ENCODE results near the gene CNTNAP2.
"Not testable (repeated sequence)": the region's sequence is repeated elsewhere in the genome, so short reads cannot be mapped to it uniquely, and the experiment has no call there.

The CNTNAP2 gene

GRCh38 chr7:146242661-146243060, 126.1 kb downstream of the CNTNAP2 start:
- H3K4me3 ChIP-seq (IDR thresholded peaks at IDR 0.05; ENCODE audit: insufficient read depth, low read depth, low read length) = no peak overlapping the region
- H2AFZ ChIP-seq (ENCODE audit: low read depth) = no peak overlapping the region
- H3K4me1 ChIP-seq (ENCODE audit: low read depth, poor library complexity, severe bottlenecking) = no peaks in the 10 kb centered on the region
- no peaks in the 10 kb centered on the region for H3K79me2 ChIP-seq (ENCODE audit: insufficient read depth, low read depth)
- no peaks in the 10 kb centered on the region; the same call in 1 of the 2 replicates for H3K36me3 ChIP-seq (ENCODE audit: insufficient read depth)
- H4K20me1 ChIP-seq (ENCODE audit: insufficient read depth) = no peaks in the 10 kb centered on the region
- TF ChIP-seq CTCF (conservative IDR thresholded peaks at IDR 0.05; ENCODE audit: low read depth, low read length) = no peak
- H3K27me3 ChIP-seq (ENCODE audit: insufficient read depth, low read depth) = no peaks in the 10 kb centered on the region
- no peak overlapping the region for H3K9ac ChIP-seq
- H3K4me2 ChIP-seq = no peak overlapping the region
- H3K27ac ChIP-seq = no peak overlapping the region

- H3K27me3 ChIP-seq (ENCODE audit: insufficient read depth, low read depth); H3K4me3 ChIP-seq (IDR thresholded peaks at IDR 0.05; ENCODE audit: insufficient read depth, low read depth, low read length); H3K4me2 ChIP-seq; H3K4me1 ChIP-seq (ENCODE audit: low read depth, poor library complexity, severe bottlenecking); H3K9ac ChIP-seq; H3K27ac ChIP-seq; H4K20me1 ChIP-seq (ENCODE audit: insufficient read depth); H3K36me3 ChIP-seq (ENCODE audit: insufficient read depth); H2AFZ ChIP-seq (ENCODE audit: low read depth); H3K79me2 ChIP-seq (ENCODE audit: insufficient read depth, low read depth): not testable (repeated sequence)
Observed at GRCh38 chr7:146247991-146248390, 131.4 kb downstream of the CNTNAP2 start.

- not testable (repeated sequence) for H4K20me1 ChIP-seq (ENCODE audit: insufficient read depth); H3K9ac ChIP-seq; H3K79me2 ChIP-seq (ENCODE audit: insufficient read depth, low read depth); H3K27ac ChIP-seq; H3K4me2 ChIP-seq; H3K36me3 ChIP-seq (ENCODE audit: insufficient read depth); H2AFZ ChIP-seq (ENCODE audit: low read depth); H3K4me1 ChIP-seq (ENCODE audit: low read depth, poor library complexity, severe bottlenecking); H3K27me3 ChIP-seq (ENCODE audit: insufficient read depth, low read depth); H3K4me3 ChIP-seq (IDR thresholded peaks at IDR 0.05; ENCODE audit: insufficient read depth, low read depth, low read length)
Observed at GRCh38 chr7:146248744-146249143, 132.1 kb downstream of the CNTNAP2 start.

- TF ChIP-seq CTCF (conservative IDR thresholded peaks at IDR 0.05; ENCODE audit: low read depth, low read length) = no peak
- H3K4me3 ChIP-seq (IDR thresholded peaks at IDR 0.05; ENCODE audit: insufficient read depth, low read depth, low read length) = no peak overlapping the region
- no peaks in the 10 kb centered on the region for H3K4me1 ChIP-seq (ENCODE audit: low read depth, poor library complexity, severe bottlenecking)
- H3K36me3 ChIP-seq (ENCODE audit: insufficient read depth) = no peaks in the 10 kb centered on the region
- H3K9ac ChIP-seq = no peak overlapping the region
- H3K27ac ChIP-seq = no peak overlapping the region
- H3K79me2 ChIP-seq (ENCODE audit: insufficient read depth, low read depth) = no peaks in the 10 kb centered on the region
- H2AFZ ChIP-seq (ENCODE audit: low read depth) = no peak overlapping the region
- no peaks in the 10 kb centered on the region for H3K27me3 ChIP-seq (ENCODE audit: insufficient read depth, low read depth)
- H3K4me2 ChIP-seq = no peak overlapping the region
- H4K20me1 ChIP-seq (ENCODE audit: insufficient read depth) = no peaks in the 10 kb centered on the region
Observed at GRCh38 chr7:146249272-146249671, 132.7 kb downstream of the CNTNAP2 start.

GRCh38 chr7:146255609-146256008, 139.0 kb downstream of the CNTNAP2 start:
- no peak overlapping the region for H3K4me3 ChIP-seq (IDR thresholded peaks at IDR 0.05; ENCODE audit: insufficient read depth, low read depth, low read length)
- H3K79me2 ChIP-seq (ENCODE audit: insufficient read depth, low read depth) = no peaks in the 10 kb centered on the region
- H3K27ac ChIP-seq = no peak overlapping the region
- no peaks in the 10 kb centered on the region for H3K36me3 ChIP-seq (ENCODE audit: insufficient read depth)
- no peaks in the 10 kb centered on the region for H3K4me1 ChIP-seq (ENCODE audit: low read depth, poor library complexity, severe bottlenecking)
- H3K27me3 ChIP-seq (ENCODE audit: insufficient read depth, low read depth) = no peaks in the 10 kb centered on the region
- H3K9ac ChIP-seq = no peak overlapping the region
- TF ChIP-seq CTCF (conservative IDR thresholded peaks at IDR 0.05; ENCODE audit: low read depth, low read length) = no peak
- H3K4me2 ChIP-seq = no peak overlapping the region
- no peaks in the 10 kb centered on the region for H4K20me1 ChIP-seq (ENCODE audit: insufficient read depth)
- no peak overlapping the region for H2AFZ ChIP-seq (ENCODE audit: low read depth)

Measured in KMS-11 (cell line).